NCI-H526 treated with DMSO at 0.1 percent for 48 hours (cell line): ENCODE data around the gene HEATR1.
A peak's percentile ranks its signal among the peaks of the same experiment; 100 is the strongest.

Source experiments
- DNase-seq: peaks from one replicate; lab custom pipeline; 2025; lab: John Stamatoyannopoulos, UW

Gene HEATR1

DNA sequence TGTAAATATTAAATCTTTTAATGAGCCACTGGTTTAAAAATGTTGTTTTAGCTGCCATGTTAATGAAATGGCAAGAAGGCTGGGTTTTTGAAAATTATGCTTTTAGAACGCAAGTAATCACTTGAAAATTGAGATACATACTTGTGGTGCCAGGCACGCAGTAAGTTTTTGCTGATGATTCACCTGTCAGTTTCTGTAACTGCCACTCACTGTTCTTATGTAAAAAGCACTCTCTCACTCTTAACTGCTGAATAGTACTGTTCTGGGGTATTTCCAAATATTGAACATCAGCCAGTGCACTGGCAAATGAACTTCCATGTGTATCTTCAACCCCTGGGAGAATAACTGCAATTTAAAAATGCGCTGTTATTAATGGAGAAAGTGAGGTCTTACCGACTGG is 62.6 kb downstream of the HEATR1 start:
- DNase-seq = no peak

DNA sequence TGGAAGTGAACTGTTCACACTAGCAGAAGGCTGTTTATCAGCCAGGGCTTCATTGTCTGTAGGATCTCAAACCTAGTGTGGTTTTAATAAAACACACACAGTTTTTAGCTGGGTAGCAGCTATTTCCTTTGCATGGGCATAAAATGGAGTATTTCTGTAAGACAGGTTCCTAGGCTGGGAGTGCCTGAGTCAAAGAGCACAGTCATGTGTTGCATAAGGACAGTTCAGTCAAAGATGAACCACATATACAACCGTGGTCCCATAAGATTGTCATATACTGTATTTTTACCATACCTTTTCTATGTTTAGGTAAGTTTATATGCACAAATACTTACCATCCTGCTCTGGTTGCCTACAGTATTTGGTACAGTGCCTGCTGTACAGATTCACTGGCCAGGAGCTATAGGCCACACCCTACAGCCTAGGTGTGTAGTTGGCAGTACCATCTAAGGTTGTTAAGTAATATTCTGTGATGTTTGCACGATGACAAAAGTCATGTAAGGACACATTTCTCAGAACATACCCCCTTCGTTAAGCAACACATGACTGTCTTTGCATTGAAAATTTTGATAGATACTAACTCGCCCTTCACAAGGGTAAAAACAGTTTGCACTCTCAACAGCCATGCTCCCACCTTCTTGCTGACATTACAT is 63.4 kb downstream of the HEATR1 start:
- no peak for DNase-seq

GRCh38 chr1:236536540-236536939 is 67.8 kb downstream of the HEATR1 start:
- no peak for DNase-seq

- no peak for DNase-seq
Measured at GRCh38 chr1:236535662-236536161, 68.6 kb downstream of the HEATR1 start.

- DNase-seq = no peak
Measured at GRCh38 chr1:236535190-236535589, 69.1 kb downstream of the HEATR1 start.

GRCh38 chr1:236534151-236534651 is 70.1 kb downstream of the HEATR1 start:
- no peak for DNase-seq

DNA sequence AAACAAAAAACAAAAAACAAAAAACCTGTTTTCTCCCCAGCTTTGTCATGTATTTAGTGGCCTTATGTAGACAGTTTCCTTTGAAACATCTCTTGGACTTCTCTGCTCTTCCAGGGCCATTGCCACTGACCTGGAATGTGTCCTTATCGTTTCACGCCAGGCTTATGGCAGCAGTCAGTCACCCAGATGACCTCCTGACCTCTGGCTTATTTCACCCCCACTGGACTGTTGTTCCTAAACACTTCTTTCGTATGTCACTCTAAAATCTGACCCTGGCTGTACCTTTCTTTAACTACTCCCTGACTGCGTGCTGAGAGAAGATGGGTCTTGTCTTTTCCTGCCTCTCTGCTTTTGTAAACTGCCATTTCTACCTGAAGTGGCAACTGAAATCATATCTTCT is 71.5 kb downstream of the HEATR1 start:
- no peak for DNase-seq

- no peak for DNase-seq
Measured at GRCh38 chr1:236530959-236531358, 73.4 kb downstream of the HEATR1 start.

DNA sequence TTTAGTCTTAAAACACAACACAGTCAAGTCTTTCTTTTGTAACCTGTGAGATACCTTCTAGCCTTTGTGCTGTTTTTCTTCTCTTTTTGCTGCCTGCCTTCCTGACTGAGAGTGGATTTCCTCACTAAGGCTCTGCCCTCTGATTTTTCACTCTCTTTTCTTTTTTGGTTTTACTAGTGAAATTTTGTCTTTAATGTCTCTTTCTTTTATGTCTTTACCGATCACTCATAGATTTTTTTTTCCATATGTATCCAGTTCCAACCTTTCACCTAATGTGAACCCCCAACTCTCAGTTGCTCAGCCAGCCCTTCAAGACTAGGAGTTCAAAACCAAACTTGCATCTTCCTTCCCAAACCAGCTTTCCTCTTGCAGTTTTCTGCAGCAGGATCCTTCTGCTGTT is 74.0 kb downstream of the HEATR1 start:
- DNase-seq = no peak

DNA sequence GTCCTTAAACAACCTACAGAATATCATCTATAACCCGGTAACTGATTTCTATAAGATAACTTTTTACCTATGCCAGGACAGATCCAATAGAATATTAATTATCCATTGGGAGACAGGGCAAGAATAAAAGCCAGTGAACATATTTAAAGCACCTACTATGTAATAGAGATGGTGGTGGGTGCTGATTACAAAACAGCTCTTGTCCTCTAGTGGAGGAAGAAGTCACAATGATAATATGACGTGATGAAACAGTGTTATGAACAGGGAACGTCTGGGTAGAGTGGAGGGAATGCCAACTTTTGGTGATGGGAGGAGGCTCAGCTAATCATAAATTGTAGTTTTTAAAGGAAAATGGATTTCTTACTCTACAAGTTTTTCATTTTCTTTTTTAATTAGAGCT is 78.2 kb downstream of the HEATR1 start:
- no peak for DNase-seq

GRCh38 chr1:236524895-236525184 is 79.5 kb downstream of the HEATR1 start:
- no peak for DNase-seq

GRCh38 chr1:236524142-236524894 is 80.0 kb downstream of the HEATR1 start:
- DNase-seq = peak; percentile 45

DNA sequence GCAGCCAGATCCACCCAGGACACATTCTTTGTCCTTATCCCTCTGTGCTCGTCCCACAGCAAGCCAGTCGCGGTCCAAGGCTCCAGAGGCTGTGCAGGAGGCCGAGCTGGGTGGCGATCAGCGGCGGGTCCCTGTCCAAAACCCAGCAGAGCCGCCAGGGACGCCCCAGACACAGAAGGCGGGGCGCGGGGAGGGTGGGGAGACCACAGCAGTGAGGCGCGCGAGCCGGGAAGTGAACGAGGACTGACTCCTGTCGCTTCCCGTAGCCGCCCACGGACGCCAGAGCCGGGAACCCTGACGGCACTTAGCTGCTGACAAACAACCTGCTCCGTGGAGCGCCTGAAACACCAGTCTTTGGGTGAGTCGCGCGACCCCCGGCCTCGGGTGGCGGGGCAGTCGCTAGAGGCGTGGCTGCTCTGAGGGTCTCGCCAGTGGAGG is 80.6 kb downstream of the HEATR1 start, which contains the start of gene LGALS8:
Gene LGALS8, plus strand, starts transcription at position 279 of the 438 bp plus-strand sequence. CDS start 2,089 bp downstream, outside the sequence.
- DNase-seq = peak; percentile 8

GRCh38 chr1:236522937-236523703 is 81.2 kb downstream of the HEATR1 start:
- no peak for DNase-seq

DNA sequence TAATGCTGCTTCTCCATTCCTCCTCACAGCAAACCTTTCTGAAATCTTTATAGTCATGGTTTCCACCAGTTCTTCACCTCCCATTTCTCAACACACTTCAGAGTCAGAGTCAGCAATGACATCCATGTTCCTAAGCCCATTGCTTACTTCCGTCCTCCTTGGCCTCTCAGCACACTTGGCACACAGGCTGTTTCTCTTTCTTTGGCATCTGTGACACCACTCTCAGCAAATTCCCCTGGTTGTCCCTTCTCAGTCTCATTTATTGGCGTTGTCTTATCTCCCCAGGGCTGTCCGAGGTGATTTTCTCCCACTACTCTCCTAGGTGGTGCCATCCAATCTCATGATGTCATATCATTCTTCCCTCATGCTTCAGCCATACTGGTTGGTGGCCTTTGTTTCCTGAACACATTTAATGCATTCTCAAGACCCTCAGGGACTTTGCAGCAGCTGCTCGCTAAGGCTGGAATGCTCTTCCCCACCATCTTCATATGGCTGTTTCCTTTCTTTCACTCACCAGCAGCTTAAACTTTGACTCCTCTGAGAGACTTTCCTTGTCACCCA is 83.8 kb downstream of the HEATR1 start:
- DNase-seq = no peak

DNA sequence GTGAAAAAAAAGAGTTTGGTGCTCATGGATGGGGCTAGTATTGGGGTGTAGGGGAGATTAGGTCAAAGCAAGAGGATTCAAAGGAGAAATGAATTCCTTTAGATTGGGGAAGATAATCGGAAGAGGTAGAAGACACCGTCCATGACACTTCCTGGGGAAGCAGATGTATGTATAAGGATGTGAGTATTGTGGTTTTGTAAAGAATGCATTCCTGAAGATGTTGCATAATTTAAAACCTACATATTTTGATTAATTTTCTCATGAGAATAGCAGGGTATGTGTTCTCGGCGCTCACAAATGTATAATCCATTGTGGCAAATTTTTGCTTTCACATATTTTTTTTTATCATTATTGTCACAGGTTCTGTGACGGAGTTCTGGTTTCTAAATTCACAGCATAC is 86.0 kb downstream of the HEATR1 start:
- DNase-seq = no peak

DNA sequence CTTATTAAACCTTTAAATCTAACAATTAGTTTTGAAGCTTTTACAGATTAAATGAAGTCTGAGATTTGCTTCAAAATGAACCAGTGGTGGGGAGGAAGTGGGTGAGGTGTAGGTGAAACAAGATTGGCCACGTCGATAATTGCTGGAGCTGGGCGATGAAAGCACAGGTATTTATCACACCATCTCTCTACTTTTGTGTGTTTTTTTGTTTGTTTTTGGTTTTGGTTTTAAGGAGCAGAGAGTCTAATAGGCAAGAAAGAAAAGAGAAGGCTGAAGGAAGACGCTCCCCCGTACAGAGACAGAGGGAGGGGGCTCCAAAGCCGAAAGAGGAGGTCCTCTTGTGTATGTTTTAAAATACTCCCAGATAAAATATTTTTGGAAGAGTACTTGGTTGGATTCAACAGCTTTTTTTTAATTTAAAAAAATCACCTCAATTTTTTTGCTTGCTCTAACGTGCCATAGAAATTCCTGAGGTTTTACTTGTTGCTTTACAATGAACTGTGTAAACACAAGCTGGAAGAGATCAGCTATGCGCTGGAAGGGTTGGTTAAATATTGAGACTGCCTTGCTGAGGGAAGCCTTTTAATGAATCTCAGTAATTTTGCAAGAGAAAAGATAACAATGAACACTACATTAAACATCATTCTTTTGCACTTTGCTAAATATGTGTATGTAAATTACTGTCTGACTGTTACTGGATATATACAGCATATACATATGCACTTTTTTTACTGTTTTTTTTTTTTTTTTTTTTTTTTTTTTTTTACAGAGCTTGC is 87.2 kb downstream of the HEATR1 start:
- DNase-seq = peak; percentile 3

GRCh38 chr1:236515443-236515958 is 88.8 kb downstream of the HEATR1 start:
- DNase-seq = peak; percentile 89

- DNase-seq = peak; percentile 89
Measured at GRCh38 chr1:236514703-236515442, 89.4 kb downstream of the HEATR1 start.

GRCh38 chr1:236511735-236512418 is 92.4 kb downstream of the HEATR1 start:
- DNase-seq = no peak
